H1 (cell line): Measurements from ENCODE around the gene GRAMD4. TPM values are rescaled to one million over a fixed set of nuclear protein-coding genes. Genes with fewer than 3 reads are reported as not detected.

Experiments
- CEBPB ChIP-seq: IDR thresholded peaks from 2 replicates; pipeline ENCODE4 v1.6.1; 2012; ENCODE audit warnings: low read depth, low read length
- KDM4A ChIP-seq: IDR thresholded peaks from one replicate; pipeline ENCODE4 v1.7.1; 2012; ENCODE audit warnings: low read depth, mild to moderate bottlenecking, moderate library complexity, low read length, inconsistent platforms; ENCODE audit not compliant: severe bottlenecking
- SP4 ChIP-seq: IDR thresholded peaks from 2 replicates; pipeline ENCODE4 v1.6.1; 2012; ENCODE audit warnings: low read length, inconsistent platforms
- SRF ChIP-seq: IDR thresholded peaks from 2 replicates; pipeline ENCODE4 v1.6.1; 2011; ENCODE audit warnings: mild to moderate bottlenecking, low read depth, low read length, moderate library complexity
- polyA plus RNA-seq, 7 experiments: library from polyadenylated mRNA; depleted of rRNA in 3 of 7; stranded (reverse) in 5 of 7; unstranded in 2 of 7; fragments of >200 nt in 5 of 7; fragments of 200-250 nt in 2 of 7; gene quantifications; 1 replicate in 5 of 7; 2 replicates in 1 of 7; 4 replicates in 1 of 7; pipeline versions ENCODE4 v1.2.1 to v1.2.3, GENCODE V29; 2011 to 2013; ENCODE audit warnings: missing spikeins in 2 of 7, mixed read lengths in 2 of 7
- total RNA-seq: library from RNA; stranded (reverse); fragmentation: NEBNext Ultra II Directional; extraction: Animal tissue kit (Norgen Biotek cat#: 25700); gene quantifications from 2 replicates; pipeline ENCODE4 v1.2.1, GENCODE V29; 2021
- TF ChIP-seq, protein P1 (sequence below): IDR thresholded peaks from 2 replicates; pipeline ENCODE4 v1.6.1; 2012; ENCODE audit warnings: low read length, inconsistent platforms

The GRAMD4 gene
- total and polyA plus RNA-seq, 2 of the 8 experiments (the other 6 are each of a cell fraction or from before 2014, with no cell fraction given), result 7.9 to 25.6 TPM

DNA sequence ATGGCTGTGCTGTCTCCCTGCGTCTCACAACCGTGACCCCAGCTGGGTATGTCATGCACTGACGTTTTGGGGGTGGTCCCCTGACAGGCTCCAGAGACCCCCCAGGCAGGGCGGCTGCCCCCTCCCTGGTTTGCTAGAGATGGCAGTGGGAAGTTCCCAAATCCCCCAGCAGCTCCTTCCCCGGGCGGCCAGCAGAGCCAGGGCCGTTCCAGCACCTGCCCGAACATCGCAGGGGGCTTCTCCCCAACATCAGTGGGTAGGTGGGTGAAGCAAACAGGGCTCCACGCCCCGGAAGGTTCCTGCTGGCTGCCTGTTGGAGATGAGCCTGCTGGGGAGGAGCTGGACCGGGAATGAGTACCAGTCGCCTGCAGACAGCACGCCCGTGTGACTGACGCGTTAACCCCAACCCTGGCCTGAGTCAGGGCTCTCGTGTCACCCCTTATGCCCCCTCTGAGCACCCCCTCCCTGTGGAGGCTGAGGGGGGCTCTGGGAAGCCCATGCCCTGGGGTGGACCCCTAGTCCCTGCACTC lies 45.6 kb downstream of the GRAMD4 start (continued):
- TF ChIP-seq SP4 (no peak), KDM4A (no peak), SRF (no peak), CEBPB (no peak)
- TF ChIP-seq, protein P1, sequence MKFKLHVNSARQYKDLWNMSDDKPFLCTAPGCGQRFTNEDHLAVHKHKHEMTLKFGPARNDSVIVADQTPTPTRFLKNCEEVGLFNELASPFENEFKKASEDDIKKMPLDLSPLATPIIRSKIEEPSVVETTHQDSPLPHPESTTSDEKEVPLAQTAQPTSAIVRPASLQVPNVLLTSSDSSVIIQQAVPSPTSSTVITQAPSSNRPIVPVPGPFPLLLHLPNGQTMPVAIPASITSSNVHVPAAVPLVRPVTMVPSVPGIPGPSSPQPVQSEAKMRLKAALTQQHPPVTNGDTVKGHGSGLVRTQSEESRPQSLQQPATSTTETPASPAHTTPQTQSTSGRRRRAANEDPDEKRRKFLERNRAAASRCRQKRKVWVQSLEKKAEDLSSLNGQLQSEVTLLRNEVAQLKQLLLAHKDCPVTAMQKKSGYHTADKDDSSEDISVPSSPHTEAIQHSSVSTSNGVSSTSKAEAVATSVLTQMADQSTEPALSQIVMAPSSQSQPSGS, result no peak
